Ectodermal cell (in vitro differentiated cells): ENCODE data around the gene PIRT.

Experiments
- H3K27ac ChIP-seq: 2 replicates; pipeline ENCODE4 v1.7.0; 2013; ENCODE audit warnings: mild to moderate bottlenecking, low read depth, low read length; ENCODE audit not compliant: insufficient read depth, poor library complexity, severe bottlenecking
- H3K27me3 ChIP-seq: 2 replicates; pipeline ENCODE4 v1.7.0; 2013; ENCODE audit warnings: mild to moderate bottlenecking, low read length; ENCODE audit not compliant: insufficient read depth, control insufficient read depth, poor library complexity, severe bottlenecking
- H3K36me3 ChIP-seq: one replicate; pipeline ENCODE4 v1.7.0; 2013; ENCODE audit warnings: low read length; ENCODE audit not compliant: control insufficient read depth, insufficient read depth
- H3K4me1 ChIP-seq: one replicate; pipeline ENCODE4 v1.7.0; 2013; ENCODE audit warnings: low read length; ENCODE audit not compliant: control insufficient read depth, insufficient read depth
- H3K4me3 ChIP-seq: 2 replicates; pipeline ENCODE4 v1.7.0; 2013; ENCODE audit warnings: low read depth, low read length, control low read depth; ENCODE audit not compliant: insufficient read depth
- H3K9me3 ChIP-seq: 2 replicates; pipeline ENCODE4 v1.7.0; 2013; ENCODE audit warnings: mild to moderate bottlenecking, low read length, moderate library complexity; ENCODE audit not compliant: control insufficient read depth
- WGBS, 2 experiments: methylation state at CpG; one replicate each; pipeline ENCODE4 v1.1.7; 2013; ENCODE audit warnings: missing lambda C conversion rate in 2 of 2; 5-methylcytosine and 5-hydroxymethylcytosine counted together

Gene PIRT

DNA sequence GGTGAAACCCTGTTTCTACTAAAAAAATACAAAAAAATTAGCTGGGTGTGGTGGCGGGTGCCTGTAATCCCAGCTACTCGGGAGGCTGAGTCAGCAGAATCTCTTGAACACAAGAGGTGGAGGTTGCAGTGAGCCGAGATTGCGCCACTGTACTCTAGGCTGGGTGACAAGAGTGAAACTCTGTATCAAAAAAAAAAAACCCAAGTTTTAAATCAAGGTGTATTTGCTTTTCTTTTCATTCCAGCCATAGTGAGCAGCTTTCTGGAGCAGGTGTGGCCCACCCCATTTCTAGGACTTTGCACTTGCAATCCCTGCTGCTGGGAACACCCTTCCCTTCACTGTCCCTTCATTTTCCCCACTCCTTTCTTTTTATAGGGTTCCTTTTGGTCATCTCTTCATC lies 62.8 kb downstream of the PIRT start:
- Histone ChIP-seq H3K27me3 (peaks cover 5% of the 10 kb centered on the region), H3K4me3 (no peak overlapping the region), H3K36me3 (no peaks in the 10 kb centered on the region), H3K27ac (no peak overlapping the region), H3K4me1 (peaks cover 6% of the 10 kb centered on the region), H3K9me3 (peaks cover 5% of the 10 kb centered on the region)
- 93 to 95% methylated on average over 4 of the region's 4 CpGs for WGBS, 2 experiments

DNA sequence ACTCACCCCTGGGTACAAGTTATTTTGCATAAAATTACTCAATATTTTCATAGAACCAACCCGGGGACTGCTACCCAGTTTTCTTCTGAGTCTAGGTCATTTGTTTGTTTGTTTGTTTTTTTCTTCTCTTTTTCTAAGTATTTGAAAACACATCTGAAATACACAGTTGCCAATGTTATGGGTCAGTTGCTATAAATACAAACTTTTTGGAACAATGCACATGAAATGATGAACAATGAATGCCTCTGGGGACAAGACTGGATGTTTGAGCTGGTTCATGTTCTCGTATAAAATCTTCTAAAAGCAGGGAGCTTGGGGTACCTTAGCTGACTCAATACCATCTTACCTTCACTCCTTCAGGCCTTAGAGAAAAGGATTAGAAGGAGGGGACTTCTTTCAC lies 64.5 kb downstream of the PIRT start:
- Histone ChIP-seq H3K9me3 (peaks cover 5% of the 10 kb centered on the region), H3K4me1 (peaks cover 6% of the 10 kb centered on the region), H3K27ac (peak overlapping the region; percentile 27), H3K4me3 (no peak overlapping the region), H3K36me3 (no peaks in the 10 kb centered on the region), H3K27me3 (peaks cover 5% of the 10 kb centered on the region)
- WGBS, 2 experiments = 72% methylated on average over 2 of the region's 2 CpGs; no CpG with 5 or more reads in 1 of the 2 experiments
